K562 (cell line): ENCODE measurements around the gene IMP4. TPM values are rescaled to one million over a fixed set of nuclear protein-coding genes. Genes with fewer than 3 reads are reported as not detected.

ENCODE experiments used
- CXXC5 ChIP-seq: fragments of 250-450 bp; sonication (Bioruptor Pico); IDR thresholded peaks from 2 replicates; pipeline ENCODE4 v1.8.0; 2022; ENCODE audit warnings: inconsistent platforms, mild to moderate bottlenecking, moderate library complexity
- GATA2 ChIP-seq: sonication (generic); formaldehyde crosslinking; IDR thresholded peaks from 2 replicates; pipeline ENCODE4 v1.4.0; 2020; ENCODE audit warnings: mild to moderate bottlenecking, missing genetic modification reagents
- HDGF ChIP-seq: fragments of 450-650 bp; IDR thresholded peaks from 2 replicates; pipeline ENCODE4 v1.6.1; 2016
- KLF6 ChIP-seq: fragments of 250-450 bp; sonication (Bioruptor Pico); IDR thresholded peaks from 2 replicates; pipeline ENCODE4 v1.4.0; 2020; ENCODE audit warnings: mild to moderate bottlenecking, moderate library complexity, borderline replicate concordance
- MTA2 ChIP-seq: fragments of 450-650 bp; IDR thresholded peaks from 2 replicates; pipeline ENCODE4 v1.6.1; 2016; ENCODE audit warnings: low read depth
- PCBP2 ChIP-seq: fragments of 200-400 bp; formaldehyde crosslinking; IDR thresholded peaks from 2 replicates; pipeline ENCODE4 v1.6.1; 2018; ENCODE audit warnings: low read length, low read depth, mild to moderate bottlenecking, moderate library complexity; ENCODE audit not compliant: poor library complexity, severe bottlenecking
- PHB2 ChIP-seq: fragments of 450-650 bp; IDR thresholded peaks from 2 replicates; pipeline ENCODE4 v1.6.1; 2017; ENCODE audit warnings: low read depth
- PPARD ChIP-seq: fragments of 250-450 bp; sonication (Bioruptor Pico); IDR thresholded peaks from 2 replicates; pipeline ENCODE4 v1.8.0; 2022; ENCODE audit warnings: inconsistent platforms, mild to moderate bottlenecking, moderate library complexity
- SMARCA5 ChIP-seq: fragments of 450-650 bp; IDR thresholded peaks from 2 replicates; pipeline ENCODE4 v1.6.1; 2016
- STAT5B ChIP-seq: fragments of 250-450 bp; sonication (Bioruptor Pico); IDR thresholded peaks from 2 replicates; pipeline ENCODE4 v1.8.0; 2021; ENCODE audit warnings: mild to moderate bottlenecking, inconsistent platforms
- TFE3 ChIP-seq: fragments of 450-650 bp; formaldehyde crosslinking; IDR thresholded peaks from 2 replicates; pipeline ENCODE4 v1.4.0; 2020; ENCODE audit warnings: mild to moderate bottlenecking, mixed read lengths
- XRCC3 ChIP-seq: fragments of 450-650 bp; IDR thresholded peaks from 2 replicates; pipeline ENCODE4 v1.6.1; 2017; ENCODE audit warnings: mild to moderate bottlenecking, moderate library complexity
- ZBTB2 ChIP-seq: fragments of 450-650 bp; IDR thresholded peaks from 2 replicates; pipeline ENCODE4 v1.6.1; 2016; ENCODE audit warnings: antibody characterized with exemption
- ZBTB34 ChIP-seq: fragments of 250-450 bp; sonication (Bioruptor Pico); IDR thresholded peaks from 2 replicates; pipeline ENCODE4 v1.8.0; 2021; ENCODE audit warnings: mild to moderate bottlenecking, moderate library complexity
- ZEB2 ChIP-seq: fragments of 450-650 bp; IDR thresholded peaks from 2 replicates; pipeline ENCODE4 v1.6.1; 2016
- ZNF121 ChIP-seq: sonication (generic); formaldehyde crosslinking; conservative IDR thresholded peaks from 2 replicates; pipeline ENCODE4 v1.8.0; 2022; ENCODE audit warnings: missing genetic modification reagents
- ZNF124 ChIP-seq: sonication (generic); formaldehyde crosslinking; IDR thresholded peaks from 2 replicates; pipeline ENCODE4 v1.8.1; 2022; ENCODE audit warnings: missing genetic modification reagents
- ZNF551 ChIP-seq: fragments of 250-450 bp; sonication (Bioruptor Pico); IDR thresholded peaks from 2 replicates; pipeline ENCODE4 v1.5.0; 2021; ENCODE audit warnings: mild to moderate bottlenecking, moderate library complexity
- polyA plus RNA-seq, 8 experiments: library from polyadenylated mRNA; depleted of rRNA in 4 of 8; stranded (reverse) in 5 of 8; unstranded in 3 of 8; fragments of >200 nt; fragmentation: Nextera tagmentation in 2 of 8; fragmentation: Illumina TruSeq in 1 of 8; extraction: Ambion mirVana in 2 of 8; extraction: Trizol in 1 of 8; gene quantifications; 2 replicates each; pipeline versions ENCODE4 v1.2.1 to v1.2.3, GENCODE V29; 2011 to 2014; ENCODE audit warnings: inconsistent platforms in 1 of 8, missing spikeins in 1 of 8
- total RNA-seq, 7 experiments: library from RNA; depleted of rRNA in 6 of 7; stranded (reverse); fragments of >200 nt in 6 of 7; fragmentation: Illumina TruSeq in 2 of 7; extraction: Trizol in 2 of 7; gene quantifications; 2 replicates each; pipeline versions ENCODE4 v1.2.1 to v1.2.3, GENCODE V29; 2011 to 2021; ENCODE audit warnings: low replicate concordance in 1 of 7
- TF ChIP-seq, protein P1 (sequence below): fragments of 250-450 bp; sonication (Bioruptor Pico); IDR thresholded peaks from 2 replicates; pipeline ENCODE4 v1.5.0; 2021; ENCODE audit warnings: mild to moderate bottlenecking, moderate library complexity
- TF ChIP-seq, protein P2 (sequence below): sonication (generic); formaldehyde crosslinking; IDR thresholded peaks from 2 replicates; pipeline ENCODE4 v1.8.0; 2023; ENCODE audit warnings: mild to moderate bottlenecking, missing genetic modification reagents

Gene IMP4
- total and polyA plus RNA-seq, 9 of the 15 experiments (the other 6 are each of a cell fraction or from before 2014, with no cell fraction given): 35.4 to 209 (median 100.0) TPM

- TF ChIP-seq GATA2 (CRISPR knock-in tag) (peak; percentile 67), CXXC5 (peak; percentile 55; the same call in 1 of the 2 replicates), ZNF551 (CRISPR knock-in tag) (no peak), MTA2 (peak; percentile 21; the same call in 1 of the 2 replicates), ZBTB34 (CRISPR knock-in tag) (no peak), STAT5B (CRISPR knock-in tag) (no peak), KLF6 (CRISPR knock-in tag) (peak; percentile 72; the same call in 1 of the 2 replicates), XRCC3 (no peak), TFE3 (CRISPR knock-in tag) (no peak), PCBP2 (no peak), HDGF (no peak), ZNF124 (CRISPR knock-in tag) (no peak), PPARD (no peak), PHB2 (no peak), ZNF121 (CRISPR knock-in tag) (no peak), ZBTB2 (peak; percentile 84), ZEB2 (no peak), SMARCA5 (no peak)
- TF ChIP-seq, protein P1, sequence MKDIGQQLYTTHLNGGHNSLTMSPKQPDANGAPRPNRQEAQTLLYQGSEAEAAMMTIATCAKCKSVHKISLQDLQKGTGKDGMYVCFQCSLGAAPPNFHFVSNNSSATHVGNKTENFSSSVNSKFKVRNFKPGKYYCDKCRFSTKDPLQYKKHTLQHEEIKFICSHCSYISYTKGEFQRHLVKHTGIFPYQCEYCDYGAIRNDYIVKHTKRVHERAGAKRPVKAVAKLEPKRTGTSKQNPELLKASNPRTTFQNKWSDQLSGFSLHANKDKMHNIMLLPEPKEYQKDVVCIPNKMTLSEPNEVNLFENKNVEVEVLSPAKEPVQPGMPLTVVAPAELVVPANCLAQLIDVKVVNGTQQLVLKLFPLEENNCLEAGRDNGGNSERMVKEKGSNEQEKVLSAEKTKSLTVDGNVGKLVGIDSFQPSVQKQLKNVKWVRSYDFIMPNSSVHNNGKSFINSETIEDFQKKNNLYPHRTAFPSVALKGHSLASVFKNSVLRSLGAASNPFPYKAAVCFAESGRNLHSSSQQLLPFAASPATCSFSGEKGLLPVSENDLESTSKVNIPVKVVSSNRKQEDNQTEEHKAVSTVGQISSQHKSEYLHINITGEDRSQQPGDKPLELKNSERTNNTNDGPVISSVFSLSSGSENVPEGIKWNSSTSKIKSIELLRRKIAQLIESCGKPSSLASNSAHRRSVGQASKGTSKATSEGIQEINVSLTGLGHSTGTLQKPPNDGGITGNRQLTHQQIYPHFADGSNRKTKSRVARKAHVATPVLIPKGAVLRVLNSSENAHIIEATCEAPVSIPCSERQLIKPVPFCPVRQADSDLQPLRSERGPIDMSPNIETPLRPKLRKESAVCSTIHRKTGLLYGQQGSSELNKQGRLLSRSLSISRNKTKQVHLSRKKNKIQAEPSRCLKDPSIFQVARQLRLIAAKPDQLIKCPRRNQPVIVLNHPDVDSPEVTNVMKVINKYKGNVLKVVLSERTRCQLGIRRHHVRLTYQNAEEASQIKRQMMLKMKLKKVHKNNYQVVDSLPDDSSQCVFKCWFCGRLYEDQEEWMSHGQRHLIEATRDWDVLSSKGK (CRISPR knock-in tag): no peak
- TF ChIP-seq, protein P2, sequence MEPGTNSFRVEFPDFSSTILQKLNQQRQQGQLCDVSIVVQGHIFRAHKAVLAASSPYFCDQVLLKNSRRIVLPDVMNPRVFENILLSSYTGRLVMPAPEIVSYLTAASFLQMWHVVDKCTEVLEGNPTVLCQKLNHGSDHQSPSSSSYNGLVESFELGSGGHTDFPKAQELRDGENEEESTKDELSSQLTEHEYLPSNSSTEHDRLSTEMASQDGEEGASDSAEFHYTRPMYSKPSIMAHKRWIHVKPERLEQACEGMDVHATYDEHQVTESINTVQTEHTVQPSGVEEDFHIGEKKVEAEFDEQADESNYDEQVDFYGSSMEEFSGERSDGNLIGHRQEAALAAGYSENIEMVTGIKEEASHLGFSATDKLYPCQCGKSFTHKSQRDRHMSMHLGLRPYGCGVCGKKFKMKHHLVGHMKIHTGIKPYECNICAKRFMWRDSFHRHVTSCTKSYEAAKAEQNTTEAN (CRISPR knock-in tag): no peak
Observed at GRCh38 chr2:130380096-130380934, 37.6 kb downstream of the IMP4 start (continued).
